ENCODE results near the gene OR51B4. TPM values are rescaled to one million over a fixed set of nuclear protein-coding genes. Genes with fewer than 3 reads are reported as not detected.

The OR51B4 gene
- total and polyA plus RNA-seq, 2 of the 13 experiments (the other 11 are each of a cell fraction or from before 2014, with no cell fraction given) = 0.11 to 0.33 TPM

- TF ChIP-seq DZIP1 (CRISPR knock-in tag; IDR thresholded peaks at IDR 0.05) (no peak), ZKSCAN5 (CRISPR knock-in tag; IDR thresholded peaks at IDR 0.05) (no peak), ZBTB38 (CRISPR knock-in tag; IDR thresholded peaks at IDR 0.05) (no peak), KAT2B (IDR thresholded peaks at IDR 0.05; ENCODE audit: borderline replicate concordance, low read depth, low read length) (no peak), ZNF354B (CRISPR knock-in tag; IDR thresholded peaks at IDR 0.05) (no peak), TFAP4 (IDR thresholded peaks at IDR 0.05; ENCODE audit: borderline replicate concordance, low read depth) (no peak), ZNF331 (CRISPR knock-in tag; IDR thresholded peaks at IDR 0.05) (no peak)
- TF ChIP-seq, protein P1, sequence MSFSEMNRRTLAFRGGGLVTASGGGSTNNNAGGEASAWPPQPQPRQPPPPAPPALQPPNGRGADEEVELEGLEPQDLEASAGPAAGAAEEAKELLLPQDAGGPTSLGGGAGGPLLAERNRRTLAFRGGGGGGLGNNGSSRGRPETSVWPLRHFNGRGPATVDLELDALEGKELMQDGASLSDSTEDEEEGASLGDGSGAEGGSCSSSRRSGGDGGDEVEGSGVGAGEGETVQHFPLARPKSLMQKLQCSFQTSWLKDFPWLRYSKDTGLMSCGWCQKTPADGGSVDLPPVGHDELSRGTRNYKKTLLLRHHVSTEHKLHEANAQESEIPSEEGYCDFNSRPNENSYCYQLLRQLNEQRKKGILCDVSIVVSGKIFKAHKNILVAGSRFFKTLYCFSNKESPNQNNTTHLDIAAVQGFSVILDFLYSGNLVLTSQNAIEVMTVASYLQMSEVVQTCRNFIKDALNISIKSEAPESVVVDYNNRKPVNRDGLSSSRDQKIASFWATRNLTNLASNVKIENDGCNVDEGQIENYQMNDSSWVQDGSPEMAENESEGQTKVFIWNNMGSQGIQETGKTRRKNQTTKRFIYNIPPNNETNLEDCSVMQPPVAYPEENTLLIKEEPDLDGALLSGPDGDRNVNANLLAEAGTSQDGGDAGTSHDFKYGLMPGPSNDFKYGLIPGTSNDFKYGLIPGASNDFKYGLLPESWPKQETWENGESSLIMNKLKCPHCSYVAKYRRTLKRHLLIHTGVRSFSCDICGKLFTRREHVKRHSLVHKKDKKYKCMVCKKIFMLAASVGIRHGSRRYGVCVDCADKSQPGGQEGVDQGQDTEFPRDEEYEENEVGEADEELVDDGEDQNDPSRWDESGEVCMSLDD (CRISPR knock-in tag; IDR thresholded peaks at IDR 0.05; ENCODE audit: borderline replicate concordance) = no peak
- TF ChIP-seq, protein P2, sequence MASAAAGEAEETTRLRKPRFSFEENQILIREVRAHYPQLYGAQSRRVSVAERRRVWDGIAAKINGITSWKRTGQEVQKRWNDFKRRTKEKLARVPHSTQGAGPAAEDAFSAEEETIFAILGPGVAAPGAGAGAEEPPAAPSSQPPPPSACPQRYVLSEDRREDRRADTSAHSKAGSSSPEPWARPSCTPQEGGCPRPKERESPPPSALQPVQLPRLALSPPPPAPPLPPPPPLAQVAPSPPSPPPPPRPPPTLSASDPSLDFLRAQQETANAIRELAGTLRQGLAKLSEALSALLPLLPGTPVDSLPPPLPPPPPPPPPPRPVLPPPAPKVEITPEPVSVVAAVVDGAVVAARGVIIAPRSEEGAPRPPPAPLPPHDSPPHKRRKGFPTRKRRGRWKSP (CRISPR knock-in tag; IDR thresholded peaks at IDR 0.05) = no peak
Observed at GRCh38 chr11:5351208-5351607, 49.5 kb upstream of the OR51B4 start, which contains the start of gene OR51B6 (continued).

Measured in HepG2 (cell line).